Right lobe of liver (tissue), 4 donors: ENCODE results near the gene ZNF800.

ENCODE experiments used
- CTCF ChIP-seq, 4 donors: fragments of 200-600 bp in 3 of 4; fragments of 450-650 bp in 1 of 4; IDR thresholded peaks; one replicate each; pipeline versions ENCODE4 v1.5.1 to v1.8.0; 2016 to 2022; ENCODE audit warnings: antibody characterized with exemption in 4 of 4, mild to moderate bottlenecking in 2 of 4
- POLR2A ChIP-seq: fragments of 450-650 bp; IDR thresholded peaks from one replicate; pipeline ENCODE4 v1.6.1; 2017; ENCODE audit warnings: antibody characterized with exemption, mild to moderate bottlenecking
- donor health status: DM: no; HTN: no; CAD: no.
- donor health status: DM: no; HTN: no; CAD: no.
- donor health status: DM: no; HTN: yes; CAD: no.

DNA sequence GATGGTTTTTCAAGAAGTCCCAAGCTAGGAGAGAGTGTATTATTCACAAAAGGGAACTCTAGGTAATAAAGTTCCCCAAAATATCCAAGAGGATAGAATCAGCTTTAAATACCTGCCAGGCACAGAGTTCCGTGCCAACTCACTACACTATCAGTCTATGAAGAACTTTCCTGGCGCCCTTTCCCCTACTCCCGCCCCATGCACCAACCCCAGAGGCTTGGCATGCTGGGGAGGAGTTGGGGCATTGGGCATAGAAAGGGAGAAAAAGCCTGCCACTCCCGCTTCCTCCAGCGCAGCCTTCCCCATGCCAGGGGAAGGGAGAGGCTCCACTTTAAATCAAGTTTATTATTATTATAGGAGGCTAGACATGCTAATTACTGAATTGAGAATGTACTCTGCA lies 54.9 kb downstream of the ZNF800 start:
- TF ChIP-seq CTCF (IDR thresholded peaks at IDR 0.05) (no peak), POLR2A (no peak)
